K562 (cell line): ENCODE data around the gene APOA1. TPM values are rescaled to one million over a fixed set of nuclear protein-coding genes. Genes with fewer than 3 reads are reported as not detected.

Experiments used
- ATAC-seq: fragments of 200-7000 bp; cut with Tn5 transposase; 3 replicates; pipeline ENCODE4 v1.9.1; 2020; ENCODE audit warnings: moderate library complexity
- BruUV-seq: library from RNA; stranded (reverse); fragments of 400-500 nt; replicated peaks from 2 replicates; lab custom pipeline; 2021; lab: Mats Ljungman, UMichigan
- CTCF ChIA-PET: fragments of 300-600 bp; formaldehyde crosslinking; extraction: SDS; loops from one replicate; lab custom pipeline; 2021; ENCODE audit warnings: low intra/inter-chr PET ratio; lab: Yijun Ruan, JAX
- POLR2A ChIA-PET: fragments of 300-600, 350-650 bp; sonication (Branson Sonifier 250); formaldehyde crosslinking; extraction: SDS; loops from one replicate; lab custom pipeline; 2021; ENCODE audit warnings: antibody characterized with exemption, inconsistent platforms; lab: Yijun Ruan, JAX
- DNase-seq, 4 experiments: peaks; one replicate each; pipeline versions ENCODE4 v3.0.0 to v3.0.0-alpha.2; 2011 to 2018; ENCODE audit warnings: low spot score in 3 of 4, mixed read lengths in 3 of 4; ENCODE audit errors: extremely low read depth in 1 of 4
- FAIRE-seq: peaks from 2 replicates; lab custom pipeline; 2011; peaks lifted over from hg19 to GRCh38; lab: Jason Lieb, UNC
- H2AFZ ChIP-seq: 2 replicates; pipeline ENCODE4 v1.6.0; 2011; ENCODE audit warnings: low read depth, low read length, control low read depth, inconsistent platforms
- H3K27ac ChIP-seq: fragments of 200-600 bp; 3 replicates; pipeline ENCODE4 v1.8.0; 2011; ENCODE audit warnings: low read depth, mild to moderate bottlenecking, control low read depth, inconsistent platforms, low read length, moderate library complexity, mixed read lengths; ENCODE audit errors: extremely low read depth
- H3K27me3 ChIP-seq, 2 experiments: fragments of 300-600 bp in 1 of 2; 2 replicates in 1 of 2; 3 replicates in 1 of 2; pipeline versions ENCODE4 v1.6.0 to v1.8.0; 2011; ENCODE audit warnings: inconsistent platforms in 2 of 2, low read length in 2 of 2, mild to moderate bottlenecking in 1 of 2, mixed read lengths in 1 of 2, moderate library complexity in 1 of 2; ENCODE audit not compliant: control insufficient read depth in 2 of 2, insufficient read depth in 2 of 2
- H3K36me3 ChIP-seq: fragments of 300-600 bp; 3 replicates; pipeline ENCODE4 v1.8.0; 2011; ENCODE audit warnings: mild to moderate bottlenecking, low read length, inconsistent platforms; ENCODE audit not compliant: control insufficient read depth, insufficient read depth
- H3K4me1 ChIP-seq, 2 experiments: fragments of 200-600 bp in 1 of 2; replicated peaks in 1 of 2; 2 replicates in 1 of 2; 3 replicates in 1 of 2; pipeline versions ENCODE4 v1.5.1 to v1.8.0; 2011; ENCODE audit warnings: inconsistent platforms in 2 of 2, low read length in 2 of 2, mild to moderate bottlenecking in 1 of 2, mixed read lengths in 1 of 2, moderate library complexity in 1 of 2; ENCODE audit not compliant: control insufficient read depth in 2 of 2, insufficient read depth in 2 of 2
- H3K4me2 ChIP-seq: 2 replicates; pipeline ENCODE4 v1.6.1; 2011; ENCODE audit warnings: low read length, control low read depth, inconsistent platforms, mixed read lengths; ENCODE audit not compliant: insufficient read depth
- H3K4me3 ChIP-seq: fragments of 200-600 bp; sonication (generic), shearing (Covaris generic); 2 replicates; pipeline ENCODE4 v1.5.1; 2016; ENCODE audit warnings: control low read depth, inconsistent platforms
- H3K79me2 ChIP-seq: fragments of 200-600 bp; 3 replicates; pipeline ENCODE4 v1.8.0; 2011; ENCODE audit warnings: low read length, inconsistent platforms; ENCODE audit not compliant: control insufficient read depth, insufficient read depth
- H3K9ac ChIP-seq, 2 experiments: 2 replicates each; pipeline versions ENCODE4 v1.6.0 to v1.6.1; 2011; ENCODE audit warnings: low read depth in 2 of 2, low read length in 2 of 2, control low read depth in 1 of 2, inconsistent platforms in 1 of 2, mild to moderate bottlenecking in 1 of 2, mixed read lengths in 1 of 2; ENCODE audit not compliant: insufficient read depth in 1 of 2
- H3K9me1 ChIP-seq: one replicate; pipeline ENCODE4 v1.6.0; 2011; ENCODE audit warnings: inconsistent platforms, mild to moderate bottlenecking, low read length, moderate library complexity; ENCODE audit not compliant: control insufficient read depth, insufficient read depth
- H3K9me3 ChIP-seq: replicated peaks from 2 replicates; pipeline ENCODE4 v1.5.1; 2011; ENCODE audit warnings: low read depth, low read length, inconsistent platforms; ENCODE audit not compliant: control insufficient read depth, insufficient read depth
- H4K20me1 ChIP-seq: replicated peaks from 2 replicates; pipeline ENCODE4 v1.6.1; 2011; ENCODE audit warnings: low read length, inconsistent platforms, mixed read lengths; ENCODE audit not compliant: control insufficient read depth, insufficient read depth
- BRCA1 ChIP-seq, 2 experiments: fragments of 450-650 bp in 1 of 2; sonication (generic) in 1 of 2; formaldehyde crosslinking in 1 of 2; IDR thresholded peaks; 2 replicates each; pipeline versions ENCODE4 v1.5.0 to v1.6.1; 2017 to 2020; ENCODE audit warnings: mild to moderate bottlenecking in 1 of 2, missing genetic modification reagents in 1 of 2
- CHD2 ChIP-seq: IDR thresholded peaks from 2 replicates; pipeline ENCODE4 v1.6.1; 2011; ENCODE audit warnings: low read depth, low read length
- EHMT2 ChIP-seq: fragments of 450-650 bp; IDR thresholded peaks from 2 replicates; pipeline ENCODE4 v1.6.1; 2018; ENCODE audit warnings: antibody characterized with exemption
- HMG20A ChIP-seq: fragments of 450-650 bp; formaldehyde crosslinking; conservative IDR thresholded peaks from 2 replicates; pipeline ENCODE4 v1.4.0; 2020; ENCODE audit warnings: mild to moderate bottlenecking, mixed read lengths
- MAZ ChIP-seq, 2 experiments: fragments of 450-650 bp in 1 of 2; sonication (generic) in 1 of 2; formaldehyde crosslinking; IDR thresholded peaks in 1 of 2; conservative IDR thresholded peaks in 1 of 2; 2 replicates each; pipeline versions ENCODE4 v1.4.0 to v1.5.0; 2020; ENCODE audit warnings: mild to moderate bottlenecking in 1 of 2, missing genetic modification reagents in 1 of 2
- MLLT1 ChIP-seq, 2 experiments: fragments of 450-650 bp; IDR thresholded peaks; 2 replicates each; pipeline ENCODE4 v1.6.1; 2016
- SLC30A9 ChIP-seq: fragments of 250-450 bp; sonication (Bioruptor Pico); IDR thresholded peaks from 2 replicates; pipeline ENCODE4 v1.8.0; 2022; ENCODE audit warnings: mild to moderate bottlenecking, moderate library complexity
- ZBTB2 ChIP-seq: fragments of 450-650 bp; IDR thresholded peaks from 2 replicates; pipeline ENCODE4 v1.6.1; 2016; ENCODE audit warnings: antibody characterized with exemption
- ZNF77 ChIP-seq: fragments of 250-450 bp; sonication (Bioruptor Pico); IDR thresholded peaks from 2 replicates; pipeline ENCODE4 v1.5.0; 2020
- WGBS: fragments of 100-300 bp; shearing (Covaris generic); methylation state at CpG from one replicate; pipeline ENCODE4 v1.1.6; 2016; ENCODE audit warnings: low coverage, mixed read lengths; ENCODE audit not compliant: insufficient coverage; ENCODE audit errors: missing lambda C conversion rate; 5-methylcytosine and 5-hydroxymethylcytosine counted together
- in situ Hi-C: fragments of 300-500 bp; cut with MboI; formaldehyde crosslinking; loops from 4 replicates; pipeline ENCODE4 v1.15.0; 2018; ENCODE audit warnings: inconsistent platforms, mixed read lengths
- intact Hi-C: fragments of 100-400 bp; cut with micrococcal nuclease; formaldehyde crosslinking; loops from 2 replicates; pipeline ENCODE4 v1.14.2; 2022
- polyA plus RNA-seq, 8 experiments: library from polyadenylated mRNA; depleted of rRNA in 4 of 8; stranded (reverse) in 5 of 8; unstranded in 3 of 8; fragments of >200 nt; fragmentation: Nextera tagmentation in 2 of 8; fragmentation: Illumina TruSeq in 1 of 8; extraction: Ambion mirVana in 2 of 8; extraction: Trizol in 1 of 8; gene quantifications; 2 replicates each; pipeline versions ENCODE4 v1.2.1 to v1.2.3, GENCODE V29; 2011 to 2014; ENCODE audit warnings: inconsistent platforms in 1 of 8, missing spikeins in 1 of 8
- total RNA-seq, 7 experiments: library from RNA; depleted of rRNA in 6 of 7; stranded (reverse); fragments of >200 nt in 6 of 7; fragmentation: Illumina TruSeq in 2 of 7; extraction: Trizol in 2 of 7; gene quantifications; 2 replicates each; pipeline versions ENCODE4 v1.2.1 to v1.2.3, GENCODE V29; 2011 to 2021; ENCODE audit warnings: low replicate concordance in 1 of 7

APOA1 gene
- total and polyA plus RNA-seq, 9 of the 15 experiments (the other 6 are each of a cell fraction or from before 2014, with no cell fraction given) = 1.8 TPM; not detected in 8

GRCh38 chr11:116881143-116881542 lies 43.7 kb upstream of the APOA1 start:
- FAIRE-seq = no peak
- ChIA-PET POLR2A (no interaction called here), CTCF (interaction anchor here (2.6 kb wide), 1 partner anchor 225 kb away, joined by 23 read pairs; no protein-coding TSS in a partner anchor)
- intact Hi-C loops = loop anchor here (2.0 to 5.0 kb wide), 2 partner anchors 216 to 346 kb away; no protein-coding TSS in a partner anchor
- no TSS peak for BruUV-seq
- in situ Hi-C loops = loop anchor here (5.0 to 10.0 kb wide), 2 partner anchors 221 to 344 kb away; no protein-coding TSS in a partner anchor
- WGBS = 86% methylated on average over 6 of the region's 6 CpGs
- Histone ChIP-seq H3K36me3 (peaks cover 4% of the 10 kb centered on the region; the same call in 1 of the 3 replicates), H3K79me2 (no peaks in the 10 kb centered on the region), H3K27ac (no peak overlapping the region), H4K20me1 (no peaks in the 10 kb centered on the region), H3K9me3 (no peaks in the 10 kb centered on the region), H3K4me1 (no peaks in the 10 kb centered on the region), H3K9ac (no peak overlapping the region), H3K27me3 (no peaks in the 10 kb centered on the region), H3K4me3 (no peak overlapping the region), H3K9me1 (no peaks in the 10 kb centered on the region), H3K4me2 (no peak overlapping the region), H2AFZ (no peak overlapping the region)
- no peak for ATAC-seq
- DNase-seq = no peak
- no peak for TF ChIP-seq SLC30A9
- no peak for TF ChIP-seq CHD2
- no peak for TF ChIP-seq ZBTB2
- TF ChIP-seq EHMT2 = no peak
- TF ChIP-seq BRCA1 (IDR thresholded peaks at IDR 0.05) = no peak
- TF ChIP-seq BRCA1 (CRISPR knock-in tag; IDR thresholded peaks at IDR 0.05) = no peak
- TF ChIP-seq HMG20A (CRISPR knock-in tag) = no peak
- no peak for TF ChIP-seq MAZ (CRISPR knock-in tag; conservative IDR thresholded peaks at IDR 0.05 in 1 of 2, IDR thresholded peaks at IDR 0.05 in 1 of 2)
- TF ChIP-seq MLLT1 (IDR thresholded peaks at IDR 0.05) = no peak
- no peak for TF ChIP-seq ZNF77 (CRISPR knock-in tag)
